LNCAP (cell line): ENCODE measurements around the gene CDH4.

ENCODE experiments used
- CTCF ChIP-seq: fragments of 450-650 bp; IDR thresholded peaks from 2 replicates; pipeline ENCODE4 v1.5.1; 2017; ENCODE audit warnings: mild to moderate bottlenecking

CDH4 gene

GRCh38 chr20:61587681-61588289, 335.7 kb downstream of the CDH4 start:
- TF ChIP-seq CTCF: no peak

- no peak for TF ChIP-seq CTCF
Measured at GRCh38 chr20:61588411-61589385, 336.6 kb downstream of the CDH4 start.

GRCh38 chr20:61590236-61590635, 338.2 kb downstream of the CDH4 start:
- no peak for TF ChIP-seq CTCF

GRCh38 chr20:61593516-61593915, 341.5 kb downstream of the CDH4 start:
- TF ChIP-seq CTCF: no peak

GRCh38 chr20:61594198-61594597, 342.1 kb downstream of the CDH4 start:
- no peak for TF ChIP-seq CTCF

GRCh38 chr20:61595216-61595615, 343.2 kb downstream of the CDH4 start:
- TF ChIP-seq CTCF: no peak

- no peak for TF ChIP-seq CTCF
Measured at GRCh38 chr20:61596687-61597330, 344.7 kb downstream of the CDH4 start.
